Measurements from ENCODE around the gene PKN1.
"Not testable (repeated sequence)": the region's sequence is repeated elsewhere in the genome, so short reads cannot be mapped to it uniquely, and the experiment has no call there.

Gene PKN1

DNA sequence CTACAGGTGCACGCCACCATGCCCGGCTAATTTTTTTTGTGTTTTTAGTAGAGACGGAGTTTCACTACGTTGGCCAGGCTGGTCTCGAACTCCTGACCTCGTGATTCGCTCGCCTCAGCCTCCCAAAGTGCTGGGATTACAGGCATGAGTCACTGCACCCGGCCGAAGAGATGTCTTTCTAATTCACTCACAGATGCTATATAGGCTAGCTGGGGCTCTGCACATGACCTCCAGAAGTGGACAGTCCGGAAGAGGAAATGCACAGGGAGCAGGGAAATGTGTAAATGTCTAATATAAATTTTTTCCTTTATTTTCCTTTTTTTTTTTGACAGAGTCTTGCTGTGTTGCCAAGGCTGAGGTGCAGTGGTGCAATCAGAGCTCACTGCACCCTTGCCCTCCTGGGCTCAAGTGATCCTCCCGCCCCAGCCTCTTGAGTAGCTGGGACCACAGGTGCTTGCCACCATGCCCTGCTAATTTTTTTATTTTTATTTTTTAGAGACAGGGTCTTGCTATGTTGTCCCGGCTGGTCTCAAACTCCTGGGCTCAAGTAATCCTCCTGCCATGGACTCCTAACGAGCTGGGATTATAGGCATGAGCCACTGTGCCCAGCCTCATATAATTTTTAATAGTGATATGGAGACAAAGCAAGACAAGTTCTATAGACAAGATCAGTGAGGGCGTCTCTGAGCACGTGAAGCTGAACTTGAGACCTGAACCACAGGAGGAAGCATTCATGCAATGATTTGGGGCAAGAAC, 54.4 kb downstream of the PKN1 start:
- no peak for DNase-seq
- ATAC-seq, result no peak

DNA sequence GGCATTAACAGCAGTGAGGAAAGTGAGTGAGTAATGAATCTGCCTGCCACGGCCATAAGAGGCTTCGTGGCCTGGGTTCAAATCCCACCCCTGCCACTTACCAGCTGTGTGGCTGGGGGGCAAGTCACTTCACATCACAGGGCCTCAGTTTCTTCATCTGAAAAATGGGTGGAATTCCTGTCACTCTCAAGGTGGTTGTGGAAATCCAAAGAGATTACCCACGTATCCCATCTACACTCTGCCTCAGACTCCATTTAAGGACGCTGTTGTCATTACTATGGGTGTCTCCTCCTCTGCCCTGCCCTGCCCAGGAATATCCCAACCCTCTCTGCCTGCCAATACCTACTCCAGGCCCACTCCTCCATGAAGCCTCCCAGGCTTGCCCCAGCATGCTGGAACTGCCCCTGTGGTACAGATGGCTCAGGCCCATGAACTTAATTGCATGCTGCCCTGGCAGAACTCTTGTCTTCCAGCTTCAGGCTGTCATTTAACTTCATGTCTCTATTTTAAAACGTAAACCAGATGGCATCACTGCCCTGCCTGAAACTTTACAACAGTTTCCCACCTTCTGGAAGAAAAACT, 59.7 kb downstream of the PKN1 start:
- DNase-seq (no peak), ATAC-seq (no peak)

DNA sequence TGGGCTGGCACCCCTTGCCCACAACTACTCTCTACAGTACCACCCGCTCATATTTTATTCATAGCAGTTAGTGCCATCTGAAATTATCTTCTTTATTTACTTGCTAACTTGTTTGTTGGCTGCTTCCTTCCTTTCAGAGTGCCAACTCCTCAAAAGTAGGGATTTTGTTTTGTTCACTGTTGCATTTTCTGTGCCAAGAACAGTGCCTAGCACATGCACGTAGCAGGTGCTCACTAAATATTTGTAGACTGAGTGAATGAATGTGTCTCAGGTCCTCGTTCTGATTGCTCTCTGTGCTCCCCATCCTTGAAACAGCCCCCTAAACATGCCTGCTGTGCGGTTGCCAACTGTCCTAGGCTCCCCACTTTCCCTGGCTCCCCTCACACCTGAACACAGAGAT, 61.3 kb downstream of the PKN1 start:
- ATAC-seq (no peak), DNase-seq (no peak)

GRCh38 chr19:14494910-14495671, 62.0 kb downstream of the PKN1 start:
- no peak for ATAC-seq
- no peak for DNase-seq

- ATAC-seq, result no peak
- DNase-seq, result no peak
Observed at GRCh38 chr19:14495672-14496028, 62.5 kb downstream of the PKN1 start.

DNA sequence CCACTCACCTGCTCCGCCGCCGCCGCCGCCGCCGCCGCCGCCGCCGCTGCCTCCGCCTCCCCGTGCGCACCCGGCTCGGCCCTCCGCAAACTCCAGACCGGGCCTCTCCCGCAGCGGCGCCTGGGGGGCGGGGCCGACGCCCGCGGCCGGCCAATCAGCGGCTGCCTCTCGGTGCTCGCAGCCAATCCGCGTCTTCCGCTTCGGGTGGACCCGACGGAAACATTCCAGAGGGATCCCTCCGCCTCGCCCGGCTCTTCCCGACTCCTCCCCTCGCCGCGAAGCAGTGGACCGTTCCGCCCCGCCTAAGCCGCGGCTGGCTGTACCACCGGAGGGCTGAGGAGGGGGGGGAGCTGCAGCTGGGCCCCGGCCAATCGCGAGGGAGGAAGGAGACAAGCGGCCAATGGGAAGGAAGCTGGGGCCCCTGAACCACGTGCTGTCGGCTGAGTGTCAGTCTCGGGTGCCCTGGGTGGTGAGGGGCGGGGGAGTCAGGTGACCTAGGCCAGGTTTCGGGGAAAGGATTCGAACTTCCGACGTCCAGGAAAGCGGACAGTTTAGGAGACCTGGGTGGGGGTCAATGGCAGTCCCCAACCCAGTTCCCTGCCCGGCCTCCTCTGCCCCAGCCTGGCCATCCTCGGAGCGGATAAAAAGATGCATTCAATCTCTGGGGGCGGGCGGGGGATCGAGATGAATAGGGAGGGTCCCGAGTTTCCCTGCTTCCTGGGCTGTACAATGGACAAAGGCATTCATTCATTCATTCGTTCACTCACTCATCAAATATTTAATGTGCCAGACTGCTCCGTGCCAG, 63.1 kb downstream of the PKN1 start, which contains the start of gene GIPC1:
Gene GIPC1, minus strand, starts transcription at position 99 of the 805 bp plus-strand sequence. CDS start 13,151 bp downstream, outside the sequence.
- DNase-seq, result peak; percentile 87
- peak; percentile 91 for ATAC-seq

- ATAC-seq, result no peak
Observed at GRCh38 chr19:14496834-14497227, 63.7 kb downstream of the PKN1 start.

DNA sequence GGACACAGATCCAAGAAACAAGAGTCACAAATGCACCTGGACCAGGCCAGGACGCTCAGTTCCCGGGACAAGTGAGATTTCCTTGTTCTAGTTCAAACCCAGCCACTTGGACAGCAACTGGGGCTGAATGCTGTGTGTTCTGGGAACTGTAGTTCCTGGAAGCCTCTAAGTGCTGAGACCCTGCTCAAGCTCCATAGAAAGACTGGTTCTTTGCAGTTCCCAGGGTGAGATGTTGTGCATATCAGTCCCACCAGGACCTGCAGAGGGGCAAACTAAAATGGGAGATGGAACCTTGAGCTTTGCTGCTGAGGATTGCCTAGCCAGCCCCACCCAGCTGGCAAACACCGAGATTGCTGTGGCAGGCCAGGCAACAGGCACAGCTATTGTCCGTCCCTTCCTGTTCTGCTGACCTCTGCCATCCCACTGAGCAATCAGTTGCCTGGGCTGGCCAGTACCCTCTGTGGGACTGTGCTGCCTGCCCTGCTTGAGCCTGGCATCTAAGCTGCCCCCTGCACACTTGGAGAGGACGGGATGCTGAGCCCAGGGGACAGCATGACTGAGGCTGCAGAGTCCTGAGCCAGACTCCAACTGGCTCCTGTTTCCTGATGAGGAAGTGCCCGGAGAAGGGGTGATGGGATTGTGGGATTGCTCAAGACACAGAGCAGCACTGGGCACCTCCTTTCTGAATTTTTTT, 64.3 kb downstream of the PKN1 start:
- no peak for ATAC-seq

More at GRCh38 chr19:14496834-14497227, 63.7 kb downstream of the PKN1 start:
- no peak for DNase-seq

DNA sequence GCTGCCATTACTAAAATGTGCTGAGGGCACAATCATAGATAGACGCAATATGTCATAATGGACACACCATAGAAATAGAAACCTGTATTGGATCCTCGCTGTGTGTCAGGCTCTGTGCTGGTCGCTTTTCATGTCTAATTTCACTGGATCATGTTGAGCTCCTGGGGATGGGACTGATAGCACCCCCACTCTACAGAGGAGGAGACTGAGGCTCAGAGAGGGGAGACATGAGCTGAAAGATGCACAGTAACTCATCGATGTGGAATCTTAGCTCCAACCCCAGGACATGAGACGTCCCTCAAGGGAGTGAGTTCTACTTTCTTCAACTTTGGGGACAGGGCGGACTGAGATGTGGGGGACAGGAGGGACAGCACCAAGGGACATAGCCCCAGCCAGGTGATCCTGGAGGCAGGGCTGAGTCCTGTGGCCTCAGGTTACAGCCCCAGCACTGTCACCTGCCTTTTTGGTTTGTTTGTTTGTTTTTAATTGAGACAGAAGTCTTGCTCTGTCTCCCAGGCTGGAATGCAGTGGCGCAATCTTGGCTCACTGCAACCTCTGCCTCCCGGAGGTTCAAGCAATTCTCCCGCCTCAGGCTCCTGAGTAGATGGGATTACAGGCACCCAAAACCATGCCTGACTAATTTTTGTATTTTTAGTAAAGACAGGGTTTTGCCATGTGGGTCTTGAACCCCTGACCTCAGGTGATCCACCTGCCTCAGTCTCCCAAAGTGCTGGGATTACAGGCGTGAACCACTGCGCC, 69.4 kb downstream of the PKN1 start:
- no peak for DNase-seq
- no peak for ATAC-seq

More for the DNA sequence above, 64.3 kb downstream of the PKN1 start:
- DNase-seq, result no peak

- ATAC-seq, result no peak
- DNase-seq, result no peak
Observed at GRCh38 chr19:14503285-14503684, 70.2 kb downstream of the PKN1 start.

GRCh38 chr19:14504575-14504974, 71.5 kb downstream of the PKN1 start:
- not testable (repeated sequence) for DNase-seq, ATAC-seq

DNA sequence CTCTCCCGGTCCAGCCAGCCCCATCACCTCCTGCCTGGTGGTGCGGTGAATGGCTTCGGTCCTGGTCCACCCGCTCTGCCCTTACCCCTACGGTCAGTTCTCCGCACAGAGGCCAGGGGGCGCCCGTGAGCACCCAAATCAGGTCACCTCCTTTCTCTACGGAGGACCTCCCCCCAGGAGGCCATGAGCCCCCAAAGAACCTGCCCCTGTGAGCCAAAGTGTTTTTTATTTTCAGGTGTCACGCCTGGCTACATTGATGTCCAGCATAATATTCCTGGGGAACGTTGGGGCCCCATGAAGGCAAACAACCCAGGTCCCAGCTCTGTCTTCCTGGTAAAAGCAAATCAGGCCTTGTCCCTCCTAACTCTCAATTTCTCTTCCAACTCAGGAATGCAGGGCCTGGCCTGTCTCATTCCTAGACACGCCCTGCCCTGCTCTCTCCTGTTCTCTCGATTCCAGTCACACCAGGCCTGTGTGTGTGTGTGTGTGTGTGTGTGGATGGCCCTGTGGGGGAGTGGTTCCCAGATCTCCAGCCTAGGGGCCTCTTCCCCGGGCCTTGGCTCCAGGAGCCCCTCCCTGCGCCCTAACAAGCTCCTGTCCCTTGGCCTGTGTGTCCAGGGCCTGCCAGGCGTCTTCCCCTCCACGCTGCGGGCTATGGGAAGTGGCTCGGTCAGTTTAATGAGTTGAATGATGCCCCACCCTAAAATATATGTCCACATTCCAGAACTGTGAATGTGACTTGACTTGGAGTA, 72.6 kb downstream of the PKN1 start:
- ATAC-seq, result peak; percentile 77
- DNase-seq, result peak; percentile 85

DNA sequence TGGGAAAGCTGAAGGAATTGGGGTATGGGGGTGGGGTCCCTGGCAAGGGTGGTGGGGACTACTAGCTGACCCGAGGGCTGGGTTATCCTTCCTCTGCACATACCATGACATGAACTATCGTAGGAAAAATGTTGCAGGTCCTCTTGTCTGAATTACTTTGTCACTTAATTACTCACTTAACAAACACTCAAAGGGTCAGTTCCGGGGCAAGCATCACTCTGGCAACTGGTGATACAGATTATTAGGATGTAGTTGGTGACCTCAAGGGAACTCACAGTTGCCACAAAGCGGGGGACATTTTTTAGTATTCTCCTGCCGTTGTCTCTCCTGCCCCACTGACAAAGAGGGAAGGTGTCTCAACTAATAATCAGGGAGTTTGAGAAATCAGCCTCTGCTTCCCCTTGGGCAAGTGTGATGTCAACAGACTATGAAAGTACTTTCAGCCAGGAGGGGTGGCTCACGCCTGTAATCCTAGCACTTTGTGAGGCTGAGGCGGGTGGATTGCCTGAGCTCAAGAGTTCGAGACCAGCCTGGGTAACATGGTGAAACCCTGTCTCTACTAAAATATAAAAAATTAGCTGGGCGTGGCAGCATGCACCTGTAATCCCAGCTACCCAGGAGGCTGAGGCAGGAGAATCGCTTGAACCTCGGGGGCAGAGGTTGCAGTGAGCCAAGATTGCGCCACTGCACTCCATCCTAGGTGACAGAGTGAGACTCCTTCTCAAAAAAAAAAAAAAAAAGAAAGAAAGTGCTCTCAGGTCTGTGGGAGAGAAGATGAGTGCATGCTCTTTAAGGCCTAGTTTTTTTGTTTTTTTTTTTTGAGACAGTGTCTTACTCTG, 74.8 kb downstream of the PKN1 start:
- DNase-seq (no peak), ATAC-seq (no peak)

DNA sequence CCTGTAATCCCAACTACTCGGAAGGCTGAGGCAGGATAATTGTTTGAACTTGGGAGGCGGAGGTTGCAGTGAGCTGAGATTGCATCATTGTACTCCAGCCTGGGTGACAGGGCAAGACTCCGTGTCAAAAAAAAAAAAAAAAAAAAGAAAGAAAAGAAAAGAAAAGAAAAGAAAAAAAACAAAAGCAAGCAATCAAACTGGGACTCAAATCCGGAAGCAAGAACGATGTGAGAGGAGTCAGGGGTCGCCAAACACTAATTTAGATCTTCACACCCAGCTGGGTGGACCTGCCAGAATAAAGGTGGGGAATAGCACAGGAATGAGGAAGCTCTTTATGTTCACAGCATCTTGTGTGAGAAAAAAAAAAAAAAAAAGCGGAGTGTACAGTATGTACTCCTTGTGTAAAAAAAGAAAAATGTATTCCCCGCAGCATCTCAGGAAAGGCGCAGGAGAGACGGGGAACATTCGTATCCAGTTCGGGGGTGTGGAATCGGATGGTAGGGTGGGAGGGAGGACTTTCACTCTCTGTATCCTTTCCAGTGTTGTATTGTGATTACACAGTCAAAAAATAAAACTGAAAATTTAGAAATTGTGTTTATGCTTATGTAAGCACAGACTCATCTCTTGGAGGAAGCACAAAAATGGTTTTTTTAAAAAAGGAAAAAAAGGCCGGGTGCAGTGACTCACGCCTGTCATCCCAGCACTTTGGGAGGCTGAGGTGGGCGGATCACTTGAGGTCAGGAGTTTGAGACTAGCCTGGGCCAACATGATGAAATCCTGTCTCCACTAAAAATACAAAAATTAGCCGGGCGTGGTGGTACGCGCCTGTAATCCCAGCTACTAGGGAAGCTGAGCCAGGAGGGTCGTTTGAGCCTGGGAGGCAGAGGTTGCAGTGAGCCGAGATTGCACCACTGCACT, 77.5 kb downstream of the PKN1 start:
- DNase-seq (no peak), ATAC-seq (no peak)

GRCh38 chr19:14511229-14511593, 78.1 kb downstream of the PKN1 start:
- ATAC-seq (no peak), DNase-seq (no peak)

DNA sequence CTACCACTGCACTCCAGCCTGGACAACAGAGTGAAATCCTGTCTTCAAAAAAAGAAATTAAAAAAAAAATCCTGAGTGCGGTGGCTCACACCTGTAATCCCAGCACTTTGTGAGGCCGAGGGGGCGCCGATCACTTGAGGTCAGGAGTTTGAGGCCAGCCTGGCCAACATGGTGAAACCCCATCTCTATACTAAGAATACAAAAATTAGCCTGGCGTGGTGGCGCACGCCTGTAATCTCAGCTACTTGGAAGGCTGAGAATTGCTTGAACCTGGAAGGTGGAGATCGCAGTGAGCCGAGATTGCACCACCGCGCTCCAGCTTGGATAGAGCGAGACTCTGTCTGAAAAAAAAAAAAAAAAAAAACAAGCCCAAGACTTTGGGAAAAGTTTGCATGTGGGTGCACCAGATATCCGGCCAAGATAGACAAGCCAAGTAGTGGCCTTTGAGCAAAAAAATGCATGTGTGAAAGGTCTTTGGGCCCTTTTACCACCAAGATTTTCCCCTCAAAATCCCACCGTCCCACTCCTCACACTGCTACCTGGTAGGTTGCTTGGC, 79.4 kb downstream of the PKN1 start:
- DNase-seq (no peak), ATAC-seq (no peak)

DNA sequence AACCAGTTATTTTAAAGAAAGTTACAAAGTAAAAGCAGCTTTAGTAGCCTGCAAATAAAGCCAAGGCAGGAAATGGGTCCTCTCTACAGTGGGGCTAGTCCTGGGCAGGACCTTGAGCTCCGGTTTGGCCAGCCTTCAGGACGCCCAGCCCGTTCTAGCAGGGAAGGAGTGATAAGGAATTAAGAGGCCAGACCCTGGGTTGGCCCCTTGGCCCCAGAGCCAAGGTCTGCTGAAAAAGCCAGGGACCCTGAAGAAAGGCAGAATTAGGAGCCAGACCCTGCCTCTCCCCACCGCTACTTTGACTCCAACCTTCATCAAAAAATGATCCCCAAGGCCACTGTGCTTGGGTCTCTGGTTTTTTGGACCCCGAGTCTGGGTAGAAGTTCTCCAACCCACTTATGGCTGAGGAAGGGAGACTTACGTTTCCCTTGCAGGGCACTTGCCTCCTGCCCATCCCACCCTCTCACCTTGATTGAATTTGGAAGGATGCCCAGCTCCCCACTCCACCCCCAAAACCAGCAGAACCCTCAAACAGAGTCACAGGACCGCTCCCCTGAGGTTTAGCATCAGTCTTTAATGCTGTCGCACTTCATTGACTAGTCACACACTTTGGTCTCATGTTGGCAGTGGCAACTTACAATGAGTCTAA, 81.2 kb downstream of the PKN1 start:
- DNase-seq, result no peak
- no peak for ATAC-seq
